H9 (cell line): ENCODE data around the gene CDH6. TPM values are rescaled to one million over a fixed set of nuclear protein-coding genes. Genes with fewer than 3 reads are reported as not detected.

Source experiments
- DNase-seq: peaks from one replicate; pipeline ENCODE4 v3.0.0-alpha.2; 2017
- H2AFZ ChIP-seq: one replicate; pipeline ENCODE4 v1.6.1; 2013; ENCODE audit warnings: mild to moderate bottlenecking, low read length, control low read depth, moderate library complexity
- H2AK5ac ChIP-seq: 2 replicates; pipeline ENCODE4 v1.6.1; 2013; ENCODE audit warnings: low read length, control low read depth, mixed read lengths; ENCODE audit not compliant: insufficient read length
- H2BK120ac ChIP-seq: one replicate; pipeline ENCODE4 v1.6.1; 2013; ENCODE audit warnings: low read depth, mild to moderate bottlenecking, low read length, control low read depth, inconsistent platforms; ENCODE audit not compliant: poor library complexity, severe bottlenecking
- H2BK12ac ChIP-seq: 2 replicates; pipeline ENCODE4 v1.6.1; 2013; ENCODE audit warnings: low read length, control low read depth, mixed read lengths, low read depth; ENCODE audit not compliant: insufficient read length
- H2BK15ac ChIP-seq: 2 replicates; pipeline ENCODE4 v1.6.1; 2013; ENCODE audit warnings: low read depth, low read length, control low read depth
- H2BK20ac ChIP-seq: one replicate; pipeline ENCODE4 v1.6.1; 2013; ENCODE audit warnings: low read depth, mild to moderate bottlenecking, low read length, control low read depth, inconsistent platforms; ENCODE audit not compliant: poor library complexity, severe bottlenecking
- H2BK5ac ChIP-seq: 2 replicates; pipeline ENCODE4 v1.6.1; 2013; ENCODE audit warnings: low read length, control low read depth, mixed read lengths; ENCODE audit not compliant: insufficient read length
- H3K14ac ChIP-seq: 2 replicates; pipeline ENCODE4 v1.6.1; 2013; ENCODE audit warnings: low read length, control low read depth; ENCODE audit not compliant: insufficient read depth
- H3K18ac ChIP-seq: 2 replicates; pipeline ENCODE4 v1.6.1; 2013; ENCODE audit warnings: low read depth, mild to moderate bottlenecking, mixed read lengths, low read length, control low read depth; ENCODE audit not compliant: insufficient read length
- H3K23ac ChIP-seq: 2 replicates; pipeline ENCODE4 v1.6.1; 2013; ENCODE audit warnings: low read length, control low read depth, mixed read lengths, low read depth; ENCODE audit not compliant: insufficient read length
- H3K23me2 ChIP-seq: 2 replicates; pipeline ENCODE4 v1.6.1; 2013; ENCODE audit warnings: low read depth, mild to moderate bottlenecking, mixed read lengths, low read length, control low read depth; ENCODE audit not compliant: insufficient read length, poor library complexity, severe bottlenecking
- H3K27ac ChIP-seq: 2 replicates; pipeline ENCODE4 v1.5.1; 2013; ENCODE audit warnings: low read length, control low read depth, mixed read lengths, low read depth; ENCODE audit not compliant: insufficient read length
- H3K27me3 ChIP-seq: 2 replicates; pipeline ENCODE4 v1.6.1; 2013; ENCODE audit warnings: low read length, control low read depth, inconsistent platforms; ENCODE audit not compliant: insufficient read depth
- H3K4ac ChIP-seq: 2 replicates; pipeline ENCODE4 v1.6.1; 2013; ENCODE audit warnings: low read depth, mild to moderate bottlenecking, control low read depth, inconsistent platforms, low read length, moderate library complexity
- H3K4me1 ChIP-seq: 2 replicates; pipeline ENCODE4 v1.6.1; 2013; ENCODE audit warnings: low read length, control low read depth, inconsistent platforms; ENCODE audit not compliant: insufficient read depth
- H3K4me2 ChIP-seq: 2 replicates; pipeline ENCODE4 v1.6.1; 2013; ENCODE audit warnings: low read length, control low read depth, mixed read lengths; ENCODE audit not compliant: insufficient read length, insufficient read depth
- H3K56ac ChIP-seq: 2 replicates; pipeline ENCODE4 v1.6.1; 2013; ENCODE audit warnings: low read depth, mild to moderate bottlenecking, mixed read lengths, low read length, control low read depth; ENCODE audit not compliant: insufficient read length
- H3K79me1 ChIP-seq: 2 replicates; pipeline ENCODE4 v1.6.1; 2013; ENCODE audit warnings: low read depth, mild to moderate bottlenecking, moderate library complexity, low read length, control low read depth, inconsistent platforms; ENCODE audit not compliant: insufficient read depth, poor library complexity, severe bottlenecking
- H3K79me2 ChIP-seq: 2 replicates; pipeline ENCODE4 v1.6.1; 2013; ENCODE audit warnings: low read length, control low read depth, inconsistent platforms; ENCODE audit not compliant: insufficient read depth
- H3K9ac ChIP-seq: 2 replicates; pipeline ENCODE4 v1.6.1; 2013; ENCODE audit warnings: low read length, control low read depth, mixed read lengths; ENCODE audit not compliant: insufficient read length; ENCODE audit errors: extremely low read depth
- H3K9me3 ChIP-seq: one replicate; pipeline ENCODE4 v1.6.1; 2013; ENCODE audit warnings: low read depth, low read length, inconsistent platforms; ENCODE audit not compliant: control insufficient read depth
- H3T11ph ChIP-seq: one replicate; pipeline ENCODE4 v1.6.1; 2013; ENCODE audit warnings: mild to moderate bottlenecking, low read length, control low read depth, inconsistent platforms
- H4K20me1 ChIP-seq: one replicate; pipeline ENCODE4 v1.6.1; 2013; ENCODE audit not compliant: control insufficient read depth, insufficient read length, insufficient read depth
- H4K5ac ChIP-seq: 2 replicates; pipeline ENCODE4 v1.6.1; 2013; ENCODE audit warnings: low read depth, mild to moderate bottlenecking, mixed read lengths, low read length, control low read depth; ENCODE audit not compliant: insufficient read length
- H4K8ac ChIP-seq: replicated peaks from 2 replicates; pipeline ENCODE4 v1.6.1; 2013; ENCODE audit warnings: low read length, control low read depth, mixed read lengths, low read depth; ENCODE audit not compliant: insufficient read length
- H4K91ac ChIP-seq: 2 replicates; pipeline ENCODE4 v1.6.1; 2013; ENCODE audit warnings: low read depth, mild to moderate bottlenecking, moderate library complexity, mixed read lengths, low read length, control low read depth; ENCODE audit not compliant: insufficient read length
- H3K27ac Mint-ChIP-seq, 3 experiments: 2 replicates in 2 of 3; 3 replicates in 1 of 3; pipeline ENCODE4 v1.8.0; 2020 to 2021; ENCODE audit warnings: mixed read lengths in 3 of 3, mild to moderate bottlenecking in 1 of 3, moderate library complexity in 1 of 3
- H3K27me3 Mint-ChIP-seq: 2 replicates; pipeline ENCODE4 v1.8.0; 2021; ENCODE audit warnings: low read depth, mild to moderate bottlenecking, moderate library complexity, mixed read lengths
- H3K36me3 Mint-ChIP-seq, 3 experiments: 2 replicates in 2 of 3; 3 replicates in 1 of 3; pipeline ENCODE4 v1.8.0; 2020 to 2021; ENCODE audit warnings: low read depth in 3 of 3, mixed read lengths in 3 of 3; ENCODE audit not compliant: insufficient read depth in 1 of 3
- H3K4me1 Mint-ChIP-seq, 2 experiments: 2 replicates each; pipeline ENCODE4 v1.8.0; 2020; ENCODE audit warnings: mixed read lengths in 2 of 2
- H3K4me3 Mint-ChIP-seq, 2 experiments: 2 replicates in 1 of 2; 3 replicates in 1 of 2; pipeline ENCODE4 v1.8.0; 2020 to 2021; ENCODE audit warnings: mild to moderate bottlenecking in 2 of 2, mixed read lengths in 2 of 2, moderate library complexity in 1 of 2
- H3K9me3 Mint-ChIP-seq, 2 experiments: 2 replicates in 1 of 2; 3 replicates in 1 of 2; pipeline ENCODE4 v1.8.0; 2020; ENCODE audit warnings: mild to moderate bottlenecking in 2 of 2, mixed read lengths in 2 of 2, moderate library complexity in 1 of 2
- WGBS: extraction: QIAGEN DNeasy Blood & Tissue Kit; methylation state at CpG from one replicate; pipeline ENCODE4 v1.1.7; 2013; ENCODE audit warnings: missing lambda C conversion rate, low lambda C conversion rate, mixed read lengths; ENCODE audit not compliant: insufficient read length; ENCODE audit errors: extremely low coverage; 5-methylcytosine and 5-hydroxymethylcytosine counted together
- total RNA-seq: library from RNA; stranded (reverse); gene quantifications from 2 replicates; pipeline ENCODE4 v1.2.1, GENCODE V29; 2021
- TF ChIP-seq, protein P1 (sequence below): fragments of 200-600 bp; sonication (generic); conservative IDR thresholded peaks from 3 replicates; pipeline ENCODE4 v1.8.0; 2021; ENCODE audit warnings: antibody characterized with exemption, mild to moderate bottlenecking

The CDH6 gene
- total RNA-seq, 1 experiment from 2014 or later, result 11.7 TPM

DNA sequence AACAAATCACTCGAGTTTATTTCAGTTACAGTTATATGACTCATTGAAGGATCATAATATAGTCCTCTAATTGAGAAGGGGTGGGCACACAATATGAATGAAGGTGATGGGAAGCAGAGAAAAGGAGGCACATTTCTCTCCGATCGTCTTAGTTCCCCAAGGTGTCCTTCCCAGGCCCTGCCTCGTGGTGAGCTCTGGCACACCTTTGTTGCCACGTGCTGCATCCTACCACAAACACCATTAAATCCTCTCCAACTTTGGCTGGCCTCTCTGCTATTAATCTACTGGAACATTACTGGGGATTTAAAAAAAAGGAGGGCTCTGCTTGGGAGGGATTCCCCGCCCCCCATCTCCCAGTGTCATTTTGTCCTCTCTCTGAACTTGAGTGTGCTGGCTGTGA is 42.9 kb downstream of the CDH6 start:
- no peak overlapping the region for H2BK15ac ChIP-seq
- no peak overlapping the region for H4K5ac ChIP-seq
- H3K14ac ChIP-seq, result no peak overlapping the region
- no peak overlapping the region for H3K27ac ChIP-seq
- no peak overlapping the region for H2AFZ ChIP-seq
- H2BK5ac ChIP-seq, result no peak overlapping the region
- no peak overlapping the region for H3K9ac ChIP-seq
- no peak overlapping the region for H3K56ac ChIP-seq
- H3K4me2 ChIP-seq, result no peak overlapping the region
- no peaks in the 10 kb centered on the region for H4K20me1 ChIP-seq
- H3K27me3 ChIP-seq, result no peaks in the 10 kb centered on the region
- Mint-ChIP-seq H3K36me3 (no peaks in the 10 kb centered on the region), H3K27ac (no peak overlapping the region), H3K9me3 (no peaks in the 10 kb centered on the region), H3K4me1 (peaks cover 10 to 14% of the 10 kb centered on the region in 2 experiments), H3K4me3 (no peak overlapping the region), H3K27me3 (peaks cover 1% of the 10 kb centered on the region; the same call in 1 of the 2 replicates)
- no peak for DNase-seq
- no peak overlapping the region for H2BK120ac ChIP-seq
- H3K23ac ChIP-seq, result no peak overlapping the region
- H2BK20ac ChIP-seq, result no peak overlapping the region
- H3K9me3 ChIP-seq, result no peaks in the 10 kb centered on the region
- no peak overlapping the region for H3K18ac ChIP-seq
- H4K8ac ChIP-seq, result no peak overlapping the region
- no CpG with 5 or more reads among the region's 6 CpGs for WGBS
- TF ChIP-seq, protein P1, sequence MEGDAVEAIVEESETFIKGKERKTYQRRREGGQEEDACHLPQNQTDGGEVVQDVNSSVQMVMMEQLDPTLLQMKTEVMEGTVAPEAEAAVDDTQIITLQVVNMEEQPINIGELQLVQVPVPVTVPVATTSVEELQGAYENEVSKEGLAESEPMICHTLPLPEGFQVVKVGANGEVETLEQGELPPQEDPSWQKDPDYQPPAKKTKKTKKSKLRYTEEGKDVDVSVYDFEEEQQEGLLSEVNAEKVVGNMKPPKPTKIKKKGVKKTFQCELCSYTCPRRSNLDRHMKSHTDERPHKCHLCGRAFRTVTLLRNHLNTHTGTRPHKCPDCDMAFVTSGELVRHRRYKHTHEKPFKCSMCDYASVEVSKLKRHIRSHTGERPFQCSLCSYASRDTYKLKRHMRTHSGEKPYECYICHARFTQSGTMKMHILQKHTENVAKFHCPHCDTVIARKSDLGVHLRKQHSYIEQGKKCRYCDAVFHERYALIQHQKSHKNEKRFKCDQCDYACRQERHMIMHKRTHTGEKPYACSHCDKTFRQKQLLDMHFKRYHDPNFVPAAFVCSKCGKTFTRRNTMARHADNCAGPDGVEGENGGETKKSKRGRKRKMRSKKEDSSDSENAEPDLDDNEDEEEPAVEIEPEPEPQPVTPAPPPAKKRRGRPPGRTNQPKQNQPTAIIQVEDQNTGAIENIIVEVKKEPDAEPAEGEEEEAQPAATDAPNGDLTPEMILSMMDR, result no peak
- H3K79me1 ChIP-seq, result no peaks in the 10 kb centered on the region
- H3T11ph ChIP-seq, result no peak overlapping the region
- H3K23me2 ChIP-seq, result no peaks in the 10 kb centered on the region
- H2BK12ac ChIP-seq, result no peak overlapping the region
- no peak overlapping the region for H4K91ac ChIP-seq
- no peak overlapping the region for H3K4ac ChIP-seq
- H2AK5ac ChIP-seq, result no peak overlapping the region
- H3K4me1 ChIP-seq, result no peaks in the 10 kb centered on the region
- no peaks in the 10 kb centered on the region for H3K79me2 ChIP-seq
